Heart right ventricle (tissue), 16 donors: ENCODE results near the gene TRIM40. TPM values are rescaled to one million over a fixed set of nuclear protein-coding genes. Genes with fewer than 3 reads are reported as not detected.

Experiments
- ATAC-seq, 8 donors: fragments of 200-7000 bp; cut with Tn5 transposase; one replicate each; pipeline ENCODE4 v1.9.1; 2020; ENCODE audit warnings: mild to moderate bottlenecking in 8 of 8, moderate library complexity in 8 of 8, moderate number of reproducible peaks in 1 of 8
- DNase-seq, 2 donors: peaks; one replicate each; pipeline ENCODE4 v3.0.0-alpha.2; 2020
- H3K27ac ChIP-seq, 10 donors: fragments of 200-600 bp; sonication (generic) in 2 of 10; one replicate each; pipeline versions ENCODE4 v1.5.0 to v1.8.0; 2020 to 2022; ENCODE audit warnings: mild to moderate bottlenecking in 3 of 10
- H3K27me3 ChIP-seq, 7 donors: fragments of 200-600 bp; one replicate each; pipeline ENCODE4 v1.8.0; 2021 to 2022; ENCODE audit warnings: mild to moderate bottlenecking in 2 of 7
- H3K36me3 ChIP-seq, 9 donors: fragments of 200-600 bp; sonication (generic) in 1 of 9; one replicate each; pipeline versions ENCODE4 v1.5.0 to v1.8.0; 2020 to 2022; ENCODE audit warnings: mild to moderate bottlenecking in 2 of 9
- H3K4me1 ChIP-seq, 9 donors: fragments of 200-600 bp; sonication (generic) in 1 of 9; one replicate each; pipeline versions ENCODE4 v1.5.0 to v1.8.0; 2020 to 2022; ENCODE audit warnings: mild to moderate bottlenecking in 4 of 9
- H3K4me3 ChIP-seq, 10 donors: fragments of 200-600 bp; sonication (generic) in 2 of 10; one replicate each; pipeline versions ENCODE4 v1.5.0 to v1.8.0; 2020 to 2022; ENCODE audit warnings: mild to moderate bottlenecking in 7 of 10, moderate library complexity in 2 of 10
- H3K9me3 ChIP-seq, 11 donors: fragments of 200-600 bp in 10 of 11; sonication (generic) in 2 of 11; one replicate each; pipeline versions ENCODE4 v1.5.0 to v1.8.0; 2013 to 2022; ENCODE audit warnings: mild to moderate bottlenecking in 2 of 11, control low read depth in 1 of 11, moderate library complexity in 1 of 11
- WGBS, 2 donors: extraction: QIAGEN DNeasy Blood & Tissue Kit; methylation state at CpG; one replicate each; pipeline ENCODE4 v1.1.7; 2013; ENCODE audit warnings: inconsistent platforms in 1 of 2; 5-methylcytosine and 5-hydroxymethylcytosine counted together
- intact Hi-C, 10 donors: fragments of 100-400 bp; cut with DNase I; formaldehyde crosslinking; loops; one replicate each; pipeline versions ENCODE4 v1.11.1 to v1.14.2; 2022
- polyA plus RNA-seq, 2 donors: library from polyadenylated mRNA; stranded (reverse); fragments of 200-250 nt; gene quantifications; one replicate each; pipeline ENCODE4 v1.2.3, GENCODE V29; 2013
- total RNA-seq, 10 donors: library from RNA; stranded (reverse); fragmentation: NEBNext Ultra II Directional in 3 of 10; extraction: Animal tissue kit (Norgen Biotek cat#: 25700) in 3 of 10; gene quantifications; one replicate each; pipeline versions ENCODE4 v1.2.1 to v1.2.4, GENCODE V29; 2021 to 2023
- TF ChIP-seq, protein P1 (sequence below), 9 donors: fragments of 200-600 bp; sonication (generic) in 2 of 9; IDR thresholded peaks; one replicate each; pipeline versions ENCODE4 v1.5.0 to v1.8.0; 2021 to 2022; ENCODE audit warnings: antibody characterized with exemption in 9 of 9, mild to moderate bottlenecking in 5 of 9, moderate library complexity in 1 of 9
- donor health status: Arrhythmogenic right ventricular cardiomyopathy.
- donor health status: ischemic (EF 13 %, LVEDD 7.1; RV severe dilation, severe dysfunction).
- donor health status: healthy with polysubstance abuse.
- donor health status: DM: no; HTN: yes; CAD: no.
- donor health status: DM: no; HTN: no; CAD: no.
- donor health status: ischemic (EF 25% LVEDD 6.9; RV normal size, moderate dysfunction).
- donor health status: ischemic (EF 25% LVEDD 5.7; RV mildly dilated, moderate dysfunction).
- donor health status: healthy.
- donor health status: DM: yes; HTN: yes; CAD: no.
- donor health status: Ischemic cardiomyopathy.
- donor health status: ischemic (EF 35%, LVEDD 5.7; RV mildly dilated, moderate dysfunction).
- donor health status: nonischemic (EF 11% LVEDD 7.7; RV severe dilation, severe dysfunction).
- donor health status: DM: yes; HTN: yes; CAD: no.
- donor health status: PGD.
- donor health status: ischemic (EF 29% LVEDD 5.4; RV normal size, mild dysfunction).
- donor health status: nonischemic (EF 23%, LVEDD 6.1; RV moderate dilation, normal function).

Gene TRIM40
- total and polyA plus RNA-seq, 12 donors: not detected

DNA sequence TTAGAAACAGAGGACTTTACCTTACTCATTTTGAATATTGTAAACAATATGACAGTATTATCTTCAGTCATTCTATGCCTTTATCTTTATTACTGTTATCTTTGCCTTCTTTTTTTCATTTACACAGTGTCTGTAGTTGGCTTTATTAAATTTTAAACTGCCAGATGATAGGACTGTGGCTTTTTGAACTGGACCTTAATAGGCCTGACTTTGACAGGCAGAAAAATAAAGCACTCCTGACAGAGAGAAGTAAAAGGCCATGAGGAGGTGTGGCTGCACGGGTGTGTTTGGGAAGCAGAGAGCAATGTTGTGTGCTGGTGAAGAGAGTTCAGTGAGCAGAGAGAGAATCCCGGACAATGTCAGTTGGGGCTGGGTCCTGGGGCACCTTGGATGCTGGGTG lies 7.8 kb downstream of the TRIM40 start:
- H3K4me3 ChIP-seq: no peak overlapping the region
- H3K36me3 ChIP-seq: no peaks in the 10 kb centered on the region
- no peak overlapping the region for H3K27ac ChIP-seq
- peaks cover 0 to 62% (median 41%) of the 10 kb centered on the region in 7 donors for H3K27me3 ChIP-seq
- 67 to 68% methylated on average over 2 of the region's 2 CpGs for WGBS, 2 donors
- H3K9me3 ChIP-seq: no peaks in the 10 kb centered on the region
- TF ChIP-seq, protein P1, sequence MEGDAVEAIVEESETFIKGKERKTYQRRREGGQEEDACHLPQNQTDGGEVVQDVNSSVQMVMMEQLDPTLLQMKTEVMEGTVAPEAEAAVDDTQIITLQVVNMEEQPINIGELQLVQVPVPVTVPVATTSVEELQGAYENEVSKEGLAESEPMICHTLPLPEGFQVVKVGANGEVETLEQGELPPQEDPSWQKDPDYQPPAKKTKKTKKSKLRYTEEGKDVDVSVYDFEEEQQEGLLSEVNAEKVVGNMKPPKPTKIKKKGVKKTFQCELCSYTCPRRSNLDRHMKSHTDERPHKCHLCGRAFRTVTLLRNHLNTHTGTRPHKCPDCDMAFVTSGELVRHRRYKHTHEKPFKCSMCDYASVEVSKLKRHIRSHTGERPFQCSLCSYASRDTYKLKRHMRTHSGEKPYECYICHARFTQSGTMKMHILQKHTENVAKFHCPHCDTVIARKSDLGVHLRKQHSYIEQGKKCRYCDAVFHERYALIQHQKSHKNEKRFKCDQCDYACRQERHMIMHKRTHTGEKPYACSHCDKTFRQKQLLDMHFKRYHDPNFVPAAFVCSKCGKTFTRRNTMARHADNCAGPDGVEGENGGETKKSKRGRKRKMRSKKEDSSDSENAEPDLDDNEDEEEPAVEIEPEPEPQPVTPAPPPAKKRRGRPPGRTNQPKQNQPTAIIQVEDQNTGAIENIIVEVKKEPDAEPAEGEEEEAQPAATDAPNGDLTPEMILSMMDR (IDR thresholded peaks at IDR 0.05): no peak
- DNase-seq (no peak), ATAC-seq (no peak)
- intact Hi-C loops: no loop called here
- no peaks in the 10 kb centered on the region for H3K4me1 ChIP-seq

DNA sequence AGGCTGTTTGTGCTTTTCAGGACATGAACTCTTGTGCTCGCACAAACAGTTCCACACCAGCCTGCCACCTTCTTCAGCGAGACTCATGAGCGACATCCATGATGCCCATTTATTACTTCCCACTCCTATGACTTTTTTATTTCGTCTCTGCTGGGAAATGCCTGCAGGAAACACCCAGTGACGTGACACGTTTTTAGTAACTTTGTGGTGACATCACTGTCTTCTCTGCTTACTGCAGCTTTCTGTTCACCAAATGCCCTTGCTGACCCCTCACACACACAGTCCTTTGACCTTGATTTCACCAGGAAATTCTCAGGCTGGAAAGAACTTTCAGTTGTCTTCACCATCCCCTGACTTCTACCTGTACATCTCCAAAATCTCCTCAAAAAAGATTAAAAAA lies 8.9 kb downstream of the TRIM40 start:
- ATAC-seq (no peak), DNase-seq (no peak)
- intact Hi-C loops: no loop called here
- TF ChIP-seq, protein P1 (IDR thresholded peaks at IDR 0.05): no peak
- no peaks in the 10 kb centered on the region for H3K9me3 ChIP-seq
- H3K27ac ChIP-seq: no peak overlapping the region
- H3K27me3 ChIP-seq: peaks cover 0 to 60% (median 41%) of the 10 kb centered on the region in 7 donors
- 55 to 72% methylated on average over 6 of the region's 6 CpGs for WGBS, 2 donors
- H3K36me3 ChIP-seq: no peaks in the 10 kb centered on the region
- H3K4me3 ChIP-seq: no peak overlapping the region
- H3K4me1 ChIP-seq: no peaks in the 10 kb centered on the region

DNA sequence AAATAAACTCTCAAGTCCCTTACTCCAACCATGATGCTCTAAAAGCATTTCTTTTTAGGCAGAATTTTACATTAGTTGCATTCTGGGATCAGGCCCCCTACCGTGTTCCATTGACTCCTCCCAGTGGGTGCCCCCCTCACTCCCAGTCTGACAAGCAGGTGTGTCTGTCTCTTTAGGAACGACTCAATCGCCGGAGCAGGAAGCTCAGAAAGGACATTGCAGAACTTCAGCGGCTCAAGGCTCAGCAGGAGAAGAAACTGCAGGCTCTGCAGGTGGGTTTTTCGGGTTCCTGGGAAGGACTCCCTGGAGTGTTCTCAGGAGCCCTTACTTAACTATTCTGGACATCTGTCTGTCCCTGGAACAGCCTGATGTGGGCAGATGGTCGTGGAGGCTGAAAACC lies 9.9 kb downstream of the TRIM40 start:
- WGBS, 2 donors: 50 to 56% methylated on average over 7 of the region's 7 CpGs
- no peak overlapping the region for H3K27ac ChIP-seq
- TF ChIP-seq, protein P1 (IDR thresholded peaks at IDR 0.05): no peak

DNA sequence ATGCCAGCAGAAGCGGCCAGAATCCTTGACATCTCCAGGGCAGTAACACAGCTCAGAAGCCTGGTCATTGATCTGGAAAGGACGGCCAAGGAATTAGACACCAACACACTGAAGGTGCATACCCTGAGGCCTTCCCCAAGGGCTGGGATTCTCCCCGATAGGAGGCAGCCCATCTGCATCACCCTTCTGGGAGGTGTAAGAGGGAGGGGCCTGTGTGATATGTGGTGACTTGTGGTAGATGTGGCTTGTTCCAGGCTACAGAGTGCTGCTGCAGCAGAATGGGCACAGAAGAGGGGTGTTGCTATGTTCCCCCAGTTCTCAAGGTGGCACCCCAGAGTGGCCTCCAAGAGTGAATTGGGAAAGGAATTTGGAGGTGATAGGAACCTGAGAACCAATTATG lies 11.2 kb downstream of the TRIM40 start:
- WGBS, 2 donors: 68 to 79% methylated on average over 3 of the region's 3 CpGs
- TF ChIP-seq, protein P1 (IDR thresholded peaks at IDR 0.05): no peak
- H3K27me3 ChIP-seq: peaks cover 0 to 52% (median 35%) of the 10 kb centered on the region in 7 donors
- ATAC-seq: no peak
- H3K36me3 ChIP-seq: no peaks in the 10 kb centered on the region
- H3K4me3 ChIP-seq: no peak overlapping the region
- H3K9me3 ChIP-seq: no peaks in the 10 kb centered on the region
- intact Hi-C loops: no loop called here
- no peak for DNase-seq
- H3K4me1 ChIP-seq: no peaks in the 10 kb centered on the region
- no peak overlapping the region for H3K27ac ChIP-seq

More for the DNA sequence above, 9.9 kb downstream of the TRIM40 start:
- Histone ChIP-seq H3K4me1 (no peaks in the 10 kb centered on the region), H3K27me3 (peaks cover 0 to 59% (median 38%) of the 10 kb centered on the region in 7 donors), H3K9me3 (no peaks in the 10 kb centered on the region), H3K36me3 (no peaks in the 10 kb centered on the region), H3K4me3 (no peak overlapping the region)
- ATAC-seq: no peak
- intact Hi-C loops: no loop called here
- no peak for DNase-seq
